SK-N-SH (cell line): ENCODE data around the gene RHOBTB1. TPM values are rescaled to one million over a fixed set of nuclear protein-coding genes. Genes with fewer than 3 reads are reported as not detected.

Experiments used
- EZH2phosphoT487 ChIP-seq: fragments of 200-600 bp; sonication (generic); IDR thresholded peaks from 2 replicates; pipeline ENCODE4 v1.6.1; 2017; ENCODE audit warnings: low read depth, mixed run types, mild to moderate bottlenecking, antibody characterized with exemption, moderate library complexity, borderline replicate concordance
- FOSL2 ChIP-seq: IDR thresholded peaks from 2 replicates; pipeline ENCODE4 v1.4.0; 2012; ENCODE audit warnings: low read depth, mild to moderate bottlenecking, moderate library complexity, borderline replicate concordance
- GATA2 ChIP-seq: sonication (generic); formaldehyde crosslinking; IDR thresholded peaks from 2 replicates; pipeline ENCODE4 v1.5.0; 2020; ENCODE audit warnings: mild to moderate bottlenecking, missing genetic modification reagents
- MEF2A ChIP-seq: IDR thresholded peaks from 2 replicates; pipeline ENCODE4 v1.4.0; 2012; ENCODE audit warnings: low read depth, borderline replicate concordance
- MXI1 ChIP-seq: IDR thresholded peaks from 2 replicates; pipeline ENCODE4 v1.6.1; 2012; ENCODE audit warnings: mild to moderate bottlenecking, low read depth, low read length, improper control_type of control experiment
- NFIC ChIP-seq: IDR thresholded peaks from 2 replicates; pipeline ENCODE4 v1.4.0; 2012; ENCODE audit warnings: borderline replicate concordance
- NRF1 ChIP-seq: IDR thresholded peaks from 2 replicates; pipeline ENCODE4 v1.6.1; 2012; ENCODE audit warnings: low read depth, mild to moderate bottlenecking, low read length
- POLR2AphosphoS5 ChIP-seq: IDR thresholded peaks from 2 replicates; pipeline ENCODE4 v1.6.1; 2012; ENCODE audit warnings: low read depth, low read length
- RCOR1 ChIP-seq: fragments of 150-350 bp; IDR thresholded peaks from 2 replicates; pipeline ENCODE4 v1.6.1; 2017; ENCODE audit warnings: antibody characterized with exemption, low read length
- REST ChIP-seq: IDR thresholded peaks from 2 replicates; pipeline ENCODE4 v1.6.1; 2012; ENCODE audit warnings: mild to moderate bottlenecking, low read depth, low read length, moderate library complexity
- RFX5 ChIP-seq: IDR thresholded peaks from 2 replicates; pipeline ENCODE4 v1.6.1; 2012; ENCODE audit warnings: mild to moderate bottlenecking, improper control_type of control experiment, low read length
- RXRA ChIP-seq: IDR thresholded peaks from 2 replicates; pipeline ENCODE4 v1.4.0; 2012; ENCODE audit warnings: low read depth, mild to moderate bottlenecking, borderline replicate concordance
- TAF1 ChIP-seq: IDR thresholded peaks from 2 replicates; pipeline ENCODE4 v1.6.1; 2012; ENCODE audit warnings: low read depth, mild to moderate bottlenecking, low read length, moderate library complexity, borderline replicate concordance
- TCF12 ChIP-seq: IDR thresholded peaks from 2 replicates; pipeline ENCODE4 v1.4.0; 2012
- TEAD4 ChIP-seq: IDR thresholded peaks from 2 replicates; pipeline ENCODE4 v1.4.0; 2012; ENCODE audit warnings: mild to moderate bottlenecking, borderline replicate concordance; ENCODE audit not compliant: insufficient read depth
- USF1 ChIP-seq: IDR thresholded peaks from 2 replicates; pipeline ENCODE4 v1.4.0; 2012; ENCODE audit warnings: low read depth, borderline replicate concordance
- USF2 ChIP-seq: fragments of 150-350 bp; IDR thresholded peaks from 2 replicates; pipeline ENCODE4 v1.6.1; 2017; ENCODE audit warnings: antibody characterized with exemption, low read length, low read depth, borderline replicate concordance
- YY1 ChIP-seq: IDR thresholded peaks from 2 replicates; pipeline ENCODE4 v1.4.0; 2012; ENCODE audit warnings: low read depth, mild to moderate bottlenecking
- ZBTB33 ChIP-seq: IDR thresholded peaks from 2 replicates; pipeline ENCODE4 v1.4.0; 2012; ENCODE audit warnings: low read depth, borderline replicate concordance
- polyA plus RNA-seq, 3 experiments: library from polyadenylated mRNA; depleted of rRNA; stranded (reverse); fragments of >200 nt; gene quantifications; 2 replicates each; pipeline ENCODE4 v1.2.3, GENCODE V29; 2012

RHOBTB1 gene
- polyA plus RNA-seq, 1 of the 3 experiments (the other 2 are of a cell fraction), result 10.5 TPM

GRCh38 chr10:60963441-60964256 is 19.7 kb upstream of the RHOBTB1 start (continued):
- no peak for TF ChIP-seq MEF2A
- TF ChIP-seq FOSL2, result peak; percentile 52; the same call in 1 of the 2 replicates
- no peak for TF ChIP-seq RFX5
- TF ChIP-seq POLR2AphosphoS5, result no peak
- TF ChIP-seq TAF1, result no peak
- TF ChIP-seq USF1, result 0 out of 2 replicates have a peak, but pooled peaks have one; percentile 17
- TF ChIP-seq GATA2 (CRISPR knock-in tag), result no peak
- TF ChIP-seq TEAD4, result no peak
- no peak for TF ChIP-seq RCOR1
- TF ChIP-seq NFIC, result peak; percentile 15; the same call in 1 of the 2 replicates
- 0 out of 2 replicates have a peak, but pooled peaks have one; percentile 26 for TF ChIP-seq RXRA
- peak; percentile 65; the same call in 1 of the 2 replicates for TF ChIP-seq TCF12
- no peak for TF ChIP-seq MXI1
- TF ChIP-seq ZBTB33, result no peak
- no peak for TF ChIP-seq USF2
- TF ChIP-seq REST, result no peak
- no peak for TF ChIP-seq EZH2phosphoT487
- TF ChIP-seq NRF1, result no peak
- TF ChIP-seq YY1, result no peak
